KG1 (cell line): ENCODE measurements around the gene COL8A2.

ENCODE experiments used
- DNase-seq: peaks from one replicate; lab custom pipeline; 2025; lab: John Stamatoyannopoulos, UW

The COL8A2 gene

DNA sequence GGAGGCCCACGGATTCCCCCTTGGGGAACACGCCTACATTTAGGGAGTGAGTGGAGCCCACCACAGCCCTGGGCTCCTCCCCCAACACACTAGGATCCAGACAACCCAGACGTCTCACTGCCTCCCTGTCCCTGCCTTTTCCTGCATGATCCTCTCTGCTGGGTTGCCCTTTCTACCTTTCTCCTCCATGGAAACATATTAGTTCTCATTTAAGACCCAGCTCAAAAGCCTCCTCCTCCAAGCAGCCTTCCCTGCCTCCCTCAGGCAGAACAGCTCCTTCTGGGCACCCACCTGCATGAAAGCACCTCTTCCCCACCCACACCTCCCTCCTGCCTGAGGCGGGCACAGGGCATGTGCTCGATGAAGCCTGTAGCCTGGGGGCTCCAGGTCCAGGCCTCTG lies 10.7 kb downstream of the COL8A2 start:
- no peak for DNase-seq

DNA sequence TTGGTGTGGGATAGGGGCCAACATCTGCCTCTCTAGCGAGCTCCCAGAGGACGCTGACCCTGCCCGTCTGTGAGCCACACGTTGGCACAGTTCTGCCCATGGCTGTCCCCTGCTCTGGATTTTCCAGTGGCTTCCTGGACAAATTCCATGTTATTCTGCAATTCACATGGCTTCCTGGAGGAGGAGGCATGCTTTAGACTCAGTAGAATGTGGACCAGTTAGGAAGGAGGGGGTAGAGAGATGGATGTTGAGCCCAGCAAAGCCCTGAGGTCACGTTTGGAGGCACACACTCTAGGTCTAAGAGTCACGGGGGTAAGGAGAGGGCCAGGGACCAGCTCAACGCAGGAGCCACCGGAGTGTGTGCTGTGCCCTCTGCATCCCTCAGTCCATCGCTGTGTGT lies 12.2 kb downstream of the COL8A2 start:
- no peak for DNase-seq

DNA sequence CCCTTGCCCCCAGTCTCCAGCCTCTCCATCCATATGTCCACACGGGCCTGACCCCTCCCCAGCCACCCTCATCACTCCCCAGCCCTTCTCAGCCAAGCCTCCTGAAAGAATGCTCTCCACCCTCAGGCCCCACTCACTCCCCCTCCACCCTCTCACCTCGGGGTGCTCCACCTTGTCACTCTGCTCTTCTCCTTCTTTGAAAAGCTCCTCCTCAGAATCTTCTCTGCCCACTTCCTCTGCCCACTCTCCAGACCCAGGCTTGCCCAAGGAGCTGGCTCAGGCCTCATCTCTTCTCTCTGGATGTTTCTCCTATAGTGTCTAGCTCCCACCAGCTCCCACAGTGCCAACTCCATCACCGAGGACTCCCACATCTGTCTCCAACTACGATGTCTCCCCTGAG lies 13.9 kb downstream of the COL8A2 start:
- no peak for DNase-seq

DNA sequence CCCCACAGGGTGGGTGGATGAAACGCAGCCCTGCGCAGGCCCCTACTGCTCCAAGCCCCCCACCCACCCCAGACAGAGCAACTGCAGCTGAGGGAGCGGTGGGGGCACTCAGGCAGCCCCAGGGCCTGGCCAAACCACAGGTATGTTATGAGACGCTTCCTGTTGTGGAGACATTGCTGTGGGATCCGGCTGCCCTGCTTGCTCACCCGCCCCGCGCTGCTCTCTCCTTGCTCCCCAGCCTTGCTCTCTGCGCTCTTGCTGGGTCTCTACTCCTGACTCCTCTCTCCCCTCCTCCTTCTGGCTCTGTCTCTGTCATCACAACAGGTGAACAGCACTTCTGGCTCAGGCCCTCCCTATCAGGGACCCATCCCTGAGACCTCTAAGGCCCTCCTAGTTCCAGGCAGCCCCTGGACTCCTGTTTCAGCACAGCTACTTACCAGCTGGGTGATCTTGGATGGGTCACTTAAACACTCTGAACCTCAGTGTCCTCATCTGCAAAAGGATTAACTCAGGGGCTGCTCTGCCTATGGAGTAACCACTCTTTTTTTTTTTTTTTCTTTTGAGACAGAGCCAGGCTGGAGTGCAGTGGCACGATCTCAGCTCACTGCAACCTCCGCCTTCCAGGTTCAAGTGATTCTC lies 15.9 kb downstream of the COL8A2 start:
- DNase-seq, result no peak

DNA sequence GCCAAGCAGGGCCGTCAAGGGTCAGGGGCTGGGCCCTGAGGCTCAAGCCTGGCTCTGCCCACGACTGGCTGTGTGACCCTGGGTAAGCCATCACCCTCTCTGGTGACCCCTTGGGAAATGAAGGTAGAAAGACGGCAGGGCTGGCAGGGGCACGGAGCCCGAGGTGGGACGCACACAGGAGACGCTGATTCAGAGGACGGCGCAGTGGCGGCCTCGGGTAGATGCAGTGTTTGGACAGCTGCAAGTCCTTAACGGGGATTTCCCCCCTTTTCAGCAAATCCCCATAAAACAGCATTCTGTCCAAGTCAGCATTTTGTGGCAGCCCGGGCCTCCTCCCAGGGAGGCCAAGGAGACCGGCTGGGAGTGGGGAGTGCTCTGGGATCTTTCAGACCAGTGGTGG lies 16.7 kb downstream of the COL8A2 start:
- DNase-seq, result no peak

DNA sequence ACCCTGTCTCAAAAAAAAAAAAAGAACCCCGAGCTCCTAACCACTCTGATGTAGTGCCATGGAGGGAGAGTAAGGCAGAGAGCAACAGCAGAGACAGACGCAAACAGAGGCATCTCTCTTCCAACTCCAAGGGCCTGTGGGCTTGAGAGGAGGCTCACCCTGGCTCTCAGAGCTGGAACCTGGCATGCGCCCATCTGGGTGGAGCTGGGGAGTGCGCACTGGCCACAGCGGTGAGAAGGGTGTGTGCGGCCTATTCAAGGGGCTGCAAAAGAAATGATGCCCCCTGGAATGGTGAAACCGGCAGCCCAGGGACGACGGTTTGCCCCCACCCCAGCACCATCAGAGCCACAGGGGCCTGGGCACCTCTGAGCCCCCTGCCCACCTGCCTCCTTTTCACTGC lies 17.6 kb downstream of the COL8A2 start:
- DNase-seq, result no peak

DNA sequence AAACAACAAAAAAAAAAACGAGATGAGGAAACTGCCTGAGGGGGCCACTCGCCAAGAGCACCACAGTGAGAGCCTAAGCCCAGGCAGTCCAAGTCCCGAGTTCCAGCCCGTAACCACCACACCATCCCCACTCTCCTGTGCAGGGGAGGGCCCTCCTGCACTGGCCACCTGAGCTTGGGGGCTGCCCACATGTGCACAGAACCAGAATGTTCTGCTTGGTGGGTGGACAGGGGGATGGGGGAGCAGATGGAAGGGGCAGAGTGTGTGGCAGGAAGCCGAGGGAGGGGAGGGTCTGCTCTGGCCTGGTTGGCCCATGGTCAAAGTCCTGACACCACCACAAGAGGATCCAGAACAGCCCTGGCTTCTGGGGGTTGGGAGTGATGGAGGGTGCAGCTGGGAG lies 18.8 kb downstream of the COL8A2 start:
- DNase-seq, result no peak

DNA sequence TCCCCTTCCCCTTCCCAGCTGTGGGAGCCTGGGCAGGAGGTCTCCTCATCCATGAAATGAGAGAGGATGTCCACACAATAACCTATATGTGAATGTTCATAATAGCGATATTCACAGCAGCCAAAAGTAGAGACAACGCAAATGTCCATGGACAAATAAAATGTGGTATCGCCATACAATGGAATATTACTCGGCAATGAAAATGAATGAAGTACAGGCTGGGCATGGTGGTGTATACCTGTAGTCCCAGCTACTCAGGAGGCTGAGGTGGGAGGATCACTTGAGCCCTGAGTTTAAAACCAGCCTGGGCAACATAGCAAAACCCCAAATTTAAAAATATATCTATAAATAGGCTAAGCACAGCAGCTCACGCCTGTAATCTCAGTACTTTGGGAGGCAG lies 23.5 kb downstream of the COL8A2 start:
- no peak for DNase-seq

DNA sequence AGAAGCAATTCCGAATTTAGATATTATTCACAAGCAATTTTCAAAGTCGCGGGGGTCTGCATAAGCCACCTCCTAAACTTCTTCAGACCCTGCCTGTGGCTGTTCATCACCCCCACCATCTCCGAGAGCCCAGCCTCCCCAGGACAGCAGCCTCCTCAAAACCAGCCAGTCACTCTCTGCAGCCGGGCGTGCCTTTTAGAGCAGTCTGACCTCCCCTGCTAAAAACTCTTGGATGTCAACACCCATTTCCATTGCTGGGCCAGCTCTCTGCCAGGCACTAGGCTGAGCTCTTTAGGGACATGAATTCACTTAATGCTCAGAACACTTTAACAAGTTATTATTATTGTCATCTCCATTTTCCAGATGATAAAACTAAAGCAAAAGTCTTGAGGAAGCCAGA lies 24.6 kb downstream of the COL8A2 start:
- no peak for DNase-seq

DNA sequence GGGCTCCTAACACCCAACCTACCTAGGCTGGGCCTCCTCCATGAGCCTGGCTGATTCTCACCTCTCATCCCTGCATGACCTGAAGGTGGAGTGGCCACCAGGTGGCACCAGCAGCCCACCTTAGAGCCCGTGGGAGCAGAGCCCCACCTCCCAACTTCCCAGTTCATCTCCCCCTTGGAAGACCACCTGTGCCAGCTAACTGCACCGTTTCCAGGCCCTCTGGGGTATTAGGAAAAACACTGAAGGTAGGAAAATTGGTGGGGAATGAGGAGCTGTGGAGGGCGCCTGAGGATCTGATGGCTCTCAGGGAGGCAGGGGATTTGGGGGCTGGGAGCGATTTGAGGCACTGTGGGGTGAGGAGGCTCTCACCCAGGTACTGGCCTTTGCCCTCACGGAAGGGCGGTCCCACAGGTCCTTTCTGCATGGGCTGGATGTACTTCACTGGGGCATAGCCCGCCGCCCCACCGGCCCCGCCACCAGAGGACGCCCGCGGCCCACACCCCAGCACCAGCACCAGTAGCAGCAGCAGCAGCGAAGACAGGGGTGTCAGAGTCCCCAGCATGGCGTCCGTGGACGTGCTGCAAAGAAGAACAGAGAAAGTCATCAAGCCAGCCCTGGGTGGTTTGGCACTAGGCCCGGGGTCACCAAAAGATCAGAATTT lies 25.2 kb downstream of the COL8A2 start:
- peak; percentile 23 for DNase-seq

DNA sequence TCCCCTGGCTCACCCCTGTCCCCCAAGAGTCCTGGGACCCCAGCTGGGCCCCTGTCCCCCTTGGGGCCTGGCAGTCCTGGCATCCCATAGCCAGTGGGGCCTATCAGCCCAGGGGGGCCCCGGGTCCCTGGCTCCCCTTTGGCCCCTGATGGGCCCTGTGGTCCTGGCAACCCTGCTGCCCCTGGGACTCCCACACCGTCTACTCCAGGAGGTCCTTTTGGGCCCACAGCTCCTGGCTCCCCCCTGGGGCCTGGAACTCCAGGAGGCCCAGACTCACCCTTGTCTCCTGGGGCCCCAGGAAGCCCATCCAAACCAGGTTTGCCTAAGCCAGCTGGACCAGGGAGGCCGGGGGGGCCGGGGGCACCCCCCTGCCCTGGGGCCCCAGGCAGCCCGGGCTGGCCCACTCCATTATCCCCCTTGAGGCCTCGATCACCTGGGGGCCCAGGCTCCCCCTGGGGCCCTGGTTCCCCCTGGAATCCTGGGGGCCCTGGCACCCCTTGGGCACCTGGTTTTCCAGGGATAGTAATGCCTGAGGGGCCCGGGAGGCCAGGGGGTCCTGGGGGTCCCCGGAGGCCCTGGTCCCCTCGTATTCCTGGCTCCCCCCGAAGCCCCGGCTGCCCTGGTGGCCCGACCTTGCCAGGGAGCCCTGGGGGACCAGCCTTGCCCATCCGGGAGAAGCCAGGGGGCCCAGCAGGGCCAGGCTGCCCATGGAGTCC lies 26.2 kb downstream of the COL8A2 start:
- no peak for DNase-seq

DNA sequence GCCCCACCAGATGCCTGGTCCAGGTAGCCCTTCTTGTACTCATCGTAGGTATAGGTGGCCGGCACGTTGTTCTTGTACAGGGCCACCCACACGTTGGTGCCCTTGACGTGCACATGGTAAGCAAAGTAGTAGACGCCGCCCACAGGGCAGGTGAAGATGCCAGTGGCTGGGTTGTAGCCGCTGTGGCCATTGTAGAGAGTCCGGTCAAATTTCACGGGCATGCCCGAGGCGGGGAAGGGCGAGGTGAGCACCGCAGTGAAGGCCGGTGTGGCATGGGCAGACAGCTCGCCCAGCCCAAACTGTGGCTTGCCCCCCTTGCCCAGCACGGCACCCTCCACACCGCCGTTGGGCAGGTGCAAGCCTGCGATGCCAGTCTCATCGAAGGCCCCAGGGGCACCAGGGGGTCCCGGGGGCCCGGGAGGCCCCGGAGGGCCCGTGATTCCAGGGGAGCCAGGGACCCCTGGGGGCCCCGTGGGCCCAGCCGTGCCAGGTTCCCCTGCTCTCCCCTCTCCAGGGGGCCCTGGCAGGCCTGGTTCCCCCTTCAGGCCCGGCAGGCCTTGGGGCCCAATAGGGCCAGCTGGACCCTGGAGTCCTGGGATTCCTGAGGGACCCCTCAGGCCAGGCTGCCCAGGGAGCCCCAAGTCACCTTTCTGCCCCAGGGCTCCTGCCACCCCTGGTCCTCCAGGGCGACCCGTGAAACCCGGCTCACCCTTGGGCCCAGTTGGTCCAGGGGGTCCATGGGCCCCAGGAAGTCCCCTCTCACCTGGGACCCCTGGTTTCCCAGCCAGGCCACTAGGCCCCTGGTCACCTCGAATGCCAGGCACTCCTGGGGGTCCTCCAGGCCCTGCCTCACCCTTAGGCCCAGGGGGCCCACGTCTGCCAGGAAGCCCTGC lies 27.1 kb downstream of the COL8A2 start:
- DNase-seq, result no peak

DNA sequence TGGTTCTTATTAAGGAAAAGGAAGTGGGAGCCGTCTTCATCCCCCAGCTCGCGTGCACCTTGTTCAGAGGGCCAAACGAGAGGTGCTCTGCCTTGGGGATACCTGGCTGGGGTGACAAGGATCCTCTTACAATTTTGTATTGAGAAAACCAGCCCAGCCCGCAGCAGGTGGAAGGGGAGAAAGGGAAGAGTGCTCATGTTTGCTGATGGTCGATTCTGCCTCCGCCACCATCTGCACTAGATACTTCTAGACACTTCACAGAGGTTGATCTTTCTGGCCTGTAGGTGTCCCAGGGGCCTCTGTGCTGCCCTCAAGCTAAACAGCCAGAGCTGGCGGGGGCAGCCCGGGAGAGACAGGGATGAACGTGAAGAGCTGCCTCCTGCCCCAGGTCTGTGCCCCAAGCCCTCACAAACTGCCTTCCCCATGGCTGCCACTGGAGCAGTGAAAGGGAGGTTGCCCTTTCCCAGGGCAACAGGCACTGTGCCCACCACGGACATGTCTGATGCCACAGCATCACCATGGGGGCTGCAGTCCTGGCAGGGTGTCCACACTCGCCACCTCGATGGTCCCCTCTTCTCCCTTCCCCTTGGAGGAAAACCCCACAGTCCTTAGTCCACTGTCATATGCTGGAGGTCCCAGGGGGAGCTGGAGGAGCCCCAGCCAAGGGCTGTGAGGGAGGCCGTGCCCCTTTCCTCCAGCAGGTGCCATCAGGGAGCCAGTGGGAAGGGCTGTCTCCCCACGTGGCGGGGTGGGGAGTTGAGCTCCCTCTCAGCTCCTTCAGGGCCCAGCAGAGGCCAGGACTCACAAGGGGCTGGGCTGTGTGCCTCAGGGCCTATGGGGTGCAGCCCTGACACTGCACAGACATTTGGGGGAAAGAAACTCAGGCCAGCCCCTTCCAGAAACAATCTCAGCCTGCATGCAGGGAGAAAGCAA lies 28.3 kb downstream of the COL8A2 start:
- DNase-seq, result no peak

DNA sequence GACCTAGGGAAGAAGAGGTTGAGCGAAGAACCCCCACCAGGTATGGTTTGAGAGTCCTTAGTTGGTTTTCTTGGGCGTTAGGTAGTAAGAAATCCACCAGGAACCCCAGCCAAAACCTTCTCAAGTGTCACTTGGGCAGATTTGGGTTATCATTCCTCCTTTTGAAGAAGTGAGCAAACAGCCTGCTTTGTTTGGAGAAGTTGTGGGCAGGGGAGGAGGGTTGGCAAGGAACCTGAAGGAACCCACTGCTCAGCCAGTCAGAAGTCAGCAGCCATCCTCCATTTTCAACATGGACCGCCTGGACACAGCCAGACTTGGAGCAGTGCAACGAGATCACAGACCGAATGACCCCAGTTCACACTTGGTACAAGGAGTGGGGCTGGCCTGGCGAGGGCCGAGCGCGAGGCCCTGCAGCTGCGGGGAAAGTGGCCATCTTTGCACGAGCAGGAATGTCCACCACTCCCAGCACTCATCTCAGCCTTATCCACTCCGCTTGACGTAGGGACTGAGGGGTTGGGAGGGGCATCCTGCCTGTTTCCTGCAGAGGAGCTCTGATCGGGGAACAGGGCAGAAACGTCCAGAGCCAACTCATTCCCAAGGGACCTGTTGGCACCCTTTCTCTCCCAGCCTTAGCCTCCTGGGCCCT lies 29.1 kb downstream of the COL8A2 start:
- no peak for DNase-seq

DNA sequence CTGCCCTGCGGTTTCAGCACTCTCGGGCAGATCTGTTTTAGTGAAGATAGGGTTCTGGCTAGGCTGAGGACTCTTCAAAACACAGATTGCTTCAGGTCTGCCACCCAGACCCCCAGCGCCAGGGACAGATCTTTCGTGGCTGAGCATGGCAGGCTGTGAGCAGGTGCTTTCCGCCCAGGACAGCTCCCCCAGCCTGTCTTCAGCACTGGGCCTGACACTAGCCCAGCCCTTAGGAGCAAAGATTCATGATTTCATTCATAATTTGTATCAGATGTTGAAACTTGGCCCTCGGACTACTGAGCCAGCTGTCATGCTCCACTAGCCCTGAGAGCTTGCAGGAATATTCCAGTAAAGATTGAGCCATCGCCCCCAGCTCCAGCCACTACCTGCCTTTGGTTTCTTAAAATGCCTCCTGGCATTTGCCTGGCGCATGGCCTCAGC lies 30.4 kb downstream of the COL8A2 start:
- DNase-seq, result no peak

DNA sequence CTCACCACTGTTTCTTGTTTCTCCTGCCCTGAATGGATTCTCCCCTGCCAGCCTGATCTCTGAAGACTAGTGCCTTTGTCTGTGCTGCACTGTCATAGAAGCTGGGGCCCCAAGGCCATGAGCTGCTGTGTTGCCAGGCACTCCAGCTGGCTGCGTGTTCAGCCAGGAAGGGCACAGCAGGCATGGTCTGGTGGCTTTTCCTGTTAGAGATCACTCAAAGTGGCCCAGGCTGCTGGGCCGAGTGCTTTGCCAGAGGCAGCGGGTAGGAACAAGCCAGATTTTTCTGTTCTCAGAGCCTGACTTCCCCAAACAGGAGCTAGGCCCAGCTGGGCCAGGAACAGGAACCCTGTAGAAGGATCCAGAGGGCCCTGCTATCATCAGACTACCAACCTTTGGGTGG lies 31.1 kb downstream of the COL8A2 start:
- DNase-seq, result no peak

DNA sequence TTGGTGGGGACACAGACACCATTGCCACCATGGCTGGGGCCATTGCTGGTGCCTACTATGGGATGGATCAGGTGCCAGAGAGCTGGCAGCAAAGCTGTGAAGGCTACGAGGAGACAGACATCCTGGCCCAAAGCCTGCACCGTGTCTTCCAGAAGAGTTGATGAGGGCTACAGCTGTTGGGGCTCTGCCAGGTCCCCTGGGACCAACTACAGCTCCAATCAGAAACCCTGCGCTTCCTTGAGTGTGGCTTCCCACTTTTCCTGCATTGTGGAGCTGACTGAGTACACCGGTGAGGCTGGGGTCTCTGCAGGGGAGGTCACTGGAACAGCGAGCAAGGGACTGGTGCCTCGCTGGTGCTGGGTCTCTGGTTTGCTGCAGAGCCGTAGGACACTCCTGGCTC lies 31.8 kb downstream of the COL8A2 start:
- DNase-seq, result no peak

DNA sequence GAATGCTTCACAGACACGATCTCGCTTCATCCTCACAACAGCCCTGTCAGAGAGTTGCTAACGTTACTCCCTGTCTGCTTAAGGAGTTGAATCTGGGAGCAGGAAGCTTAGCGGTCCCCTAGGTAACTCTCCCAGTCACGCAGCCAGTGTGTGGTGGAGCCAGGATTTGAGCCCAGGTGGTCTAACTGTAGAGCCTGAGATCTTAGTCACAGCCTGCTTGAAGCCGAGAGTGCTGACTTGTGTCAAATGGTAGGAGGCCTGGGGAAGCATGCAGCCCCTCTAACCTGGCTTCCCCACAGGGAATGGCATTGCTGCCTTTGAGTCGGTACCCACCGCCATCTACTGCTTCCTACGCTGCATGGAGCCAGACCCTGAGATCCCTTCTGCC lies 32.2 kb downstream of the COL8A2 start:
- no peak for DNase-seq

DNA sequence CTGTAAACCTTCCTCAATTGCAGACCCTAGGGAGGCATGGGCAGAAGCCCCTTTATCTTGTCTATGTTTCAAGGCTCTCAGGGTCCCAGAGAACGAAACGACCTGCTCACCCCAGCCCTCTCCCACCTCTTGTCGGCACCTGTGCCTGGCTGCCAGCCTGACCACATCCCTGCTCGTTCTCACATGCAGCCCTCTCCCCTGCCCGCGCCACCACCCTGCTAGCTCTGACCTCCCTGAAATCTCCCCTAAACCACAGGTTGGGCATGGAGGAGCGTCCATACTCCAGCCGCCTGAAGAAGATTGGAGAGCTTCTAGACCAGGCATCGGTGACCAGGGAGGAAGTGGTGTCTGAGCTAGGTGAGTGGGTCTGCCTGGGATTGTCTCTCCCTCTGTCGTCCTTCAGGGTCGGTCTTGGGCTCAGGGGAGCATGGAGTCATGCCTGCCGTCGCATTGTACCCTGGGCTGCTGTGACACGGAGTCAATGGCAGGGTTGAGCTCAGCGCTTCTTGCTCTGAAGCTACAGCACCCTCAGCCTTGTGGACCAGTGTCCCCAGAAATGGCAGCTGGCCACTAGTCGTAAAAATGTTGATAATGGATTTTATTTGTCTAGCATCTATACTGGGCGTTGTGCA lies 32.7 kb downstream of the COL8A2 start:
- DNase-seq, result no peak

DNA sequence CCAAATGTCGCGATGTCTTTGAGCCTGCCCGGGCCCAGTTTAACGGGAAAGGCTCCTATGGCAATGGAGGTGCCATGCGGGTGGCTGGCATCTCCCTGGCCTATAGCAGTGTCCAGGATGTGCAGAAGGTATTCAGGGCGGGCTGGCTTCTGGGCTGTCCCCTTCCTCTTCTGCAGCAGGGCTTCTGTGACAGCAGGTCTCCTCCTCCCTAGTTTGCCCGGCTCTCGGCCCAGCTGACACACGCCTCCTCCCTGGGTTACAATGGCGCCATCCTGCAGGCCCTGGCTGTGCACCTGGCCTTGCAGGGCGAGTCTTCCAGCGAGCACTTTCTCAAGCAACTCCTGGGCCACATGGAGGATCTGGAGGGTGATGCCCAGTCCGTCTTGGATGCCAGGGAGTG lies 33.3 kb downstream of the COL8A2 start:
- no peak for DNase-seq
